ENCODE results near the gene NFATC4.

DNA sequence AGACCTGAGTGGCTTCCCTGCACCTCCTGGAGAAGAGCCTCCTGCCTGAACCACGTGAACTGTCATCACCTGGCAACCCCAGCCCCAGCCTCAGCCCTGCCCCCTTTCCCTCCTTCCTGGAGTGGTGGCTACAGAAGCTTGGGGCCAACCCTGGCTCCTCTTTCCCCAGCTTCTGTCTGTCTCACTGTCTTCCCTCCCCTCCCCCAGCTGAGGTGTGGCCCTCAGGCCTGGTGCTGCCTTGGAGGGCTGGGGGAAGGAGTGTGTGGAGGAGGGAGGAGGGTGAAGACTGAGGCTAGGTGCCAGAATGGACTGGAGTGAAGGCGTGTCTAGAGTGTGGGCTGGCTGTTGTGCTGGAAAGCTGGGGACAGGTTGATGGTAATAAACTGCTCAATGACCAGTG is 9.7 kb downstream of the NFATC4 start:
- TF ChIP-seq SP1 (IDR thresholded peaks at IDR 0.05), result no peak
- TF ChIP-seq ZNF384 (IDR thresholded peaks at IDR 0.05), result no peak
- TF ChIP-seq CTBP1 (IDR thresholded peaks at IDR 0.05; ENCODE audit: borderline replicate concordance), result no peak
- no peak for TF ChIP-seq FOXA1 (IDR thresholded peaks at IDR 0.05)
- TF ChIP-seq BHLHE40 (IDR thresholded peaks at IDR 0.05; ENCODE audit: borderline replicate concordance), result no peak
